ENCODE results near the gene AHDC1.
A peak's percentile ranks its signal among the peaks of the same experiment; 100 is the strongest.

AHDC1 gene

GRCh38 chr1:27634985-27635367 lies 31.0 kb upstream of the AHDC1 start, which contains the start of gene FGR:
Gene FGR, minus strand, starts transcription at chr1:27635185. Its CDS starts 11,269 bp downstream, at chr1:27623916.
- Histone ChIP-seq H3K79me1 (ENCODE audit: low read length) (no peaks in the 10 kb centered on the region), H2AK5ac (ENCODE audit: low read length) (no peak within 1 kb of the TSS), H3K4me2 (ENCODE audit: low read length) (peak within 1 kb of the TSS; percentile 49), H3K23ac (ENCODE audit: low read length) (no peak within 1 kb of the TSS), H3K27me3 (ENCODE audit: insufficient read depth, low read length, poor library complexity) (peaks cover 18% of the 10 kb centered on the region), H4K5ac (ENCODE audit: low read length) (no peak within 1 kb of the TSS), H3K4ac (ENCODE audit: low read depth, low read length) (no peak within 1 kb of the TSS), H2BK15ac (replicated peaks; ENCODE audit: low read depth) (no peak within 1 kb of the TSS), H3K27ac (ENCODE audit: low read depth, low read length) (no peak within 1 kb of the TSS), H3K79me2 (ENCODE audit: control insufficient read depth, insufficient read depth, low read length) (no peaks in the 10 kb centered on the region), H2BK5ac (ENCODE audit: low read length) (no peak within 1 kb of the TSS), H3K56ac (ENCODE audit: low read length) (peak within 1 kb of the TSS; percentile 62), H3K4me1 (ENCODE audit: control insufficient read depth, low read depth, low read length) (no peaks in the 10 kb centered on the region), H3K36me3 (ENCODE audit: control insufficient read depth, insufficient read depth, low read length) (no peaks in the 10 kb centered on the region), H4K8ac (ENCODE audit: low read depth, low read length) (no peak within 1 kb of the TSS), H2BK120ac (ENCODE audit: low read depth, low read length) (no peak within 1 kb of the TSS), H3K9ac (ENCODE audit: low read length) (peak within 1 kb of the TSS; percentile 48), H3K18ac (ENCODE audit: low read length) (peak within 1 kb of the TSS; percentile 69), H3K4me3 (ENCODE audit: low read length) (peak within 1 kb of the TSS; percentile 11)
- DNase-seq = no peak
- no CpG with 5 or more reads among the region's 28 CpGs for WGBS (ENCODE audit: extremely low coverage, insufficient coverage, low lambda C conversion rate)

GRCh38 chr1:27634177-27634984 lies 30.4 kb upstream of the AHDC1 start:
- H3K56ac ChIP-seq (ENCODE audit: low read length) = peak overlapping the region; percentile 62
- H3K36me3 ChIP-seq (ENCODE audit: control insufficient read depth, insufficient read depth, low read length) = no peaks in the 10 kb centered on the region
- H3K4me1 ChIP-seq (ENCODE audit: control insufficient read depth, low read depth, low read length) = no peaks in the 10 kb centered on the region
- DNase-seq = no peak
- H3K4me2 ChIP-seq (ENCODE audit: low read length) = peak overlapping the region; percentile 49
- H3K4ac ChIP-seq (ENCODE audit: low read depth, low read length) = no peak overlapping the region
- no peak overlapping the region for H2BK5ac ChIP-seq (ENCODE audit: low read length)
- H3K27me3 ChIP-seq (ENCODE audit: insufficient read depth, low read length, poor library complexity) = peaks cover 18% of the 10 kb centered on the region
- H3K79me2 ChIP-seq (ENCODE audit: control insufficient read depth, insufficient read depth, low read length) = no peaks in the 10 kb centered on the region
- no peak overlapping the region for H4K8ac ChIP-seq (ENCODE audit: low read depth, low read length)
- no peak overlapping the region for H4K5ac ChIP-seq (ENCODE audit: low read length)
- H3K4me3 ChIP-seq (ENCODE audit: low read length) = peak overlapping the region; percentile 11
- H3K23ac ChIP-seq (ENCODE audit: low read length) = no peak overlapping the region
- no peak overlapping the region for H2BK120ac ChIP-seq (ENCODE audit: low read depth, low read length)
- no CpG with 5 or more reads among the region's 63 CpGs for WGBS (ENCODE audit: extremely low coverage, insufficient coverage, low lambda C conversion rate)
- no peak overlapping the region for H2BK15ac ChIP-seq (replicated peaks; ENCODE audit: low read depth)
- peak overlapping the region; percentile 69 for H3K18ac ChIP-seq (ENCODE audit: low read length)
- H2AK5ac ChIP-seq (ENCODE audit: low read length) = no peak overlapping the region
- H3K79me1 ChIP-seq (ENCODE audit: low read length) = no peaks in the 10 kb centered on the region
- no peak overlapping the region for H3K27ac ChIP-seq (ENCODE audit: low read depth, low read length)
- H3K9ac ChIP-seq (ENCODE audit: low read length) = peak overlapping the region; percentile 48

GRCh38 chr1:27633640-27634176 lies 29.8 kb upstream of the AHDC1 start:
- H3K79me2 ChIP-seq (ENCODE audit: control insufficient read depth, insufficient read depth, low read length) = no peaks in the 10 kb centered on the region
- no peak overlapping the region for H2BK15ac ChIP-seq (replicated peaks; ENCODE audit: low read depth)
- H3K4me2 ChIP-seq (ENCODE audit: low read length) = peak overlapping the region; percentile 49
- H3K23ac ChIP-seq (ENCODE audit: low read length) = no peak overlapping the region
- H3K36me3 ChIP-seq (ENCODE audit: control insufficient read depth, insufficient read depth, low read length) = no peaks in the 10 kb centered on the region
- H3K9ac ChIP-seq (ENCODE audit: low read length) = peak overlapping the region; percentile 48
- peak overlapping the region; percentile 62 for H3K56ac ChIP-seq (ENCODE audit: low read length)
- H2AK5ac ChIP-seq (ENCODE audit: low read length) = no peak overlapping the region
- DNase-seq = no peak
- no peak overlapping the region for H4K5ac ChIP-seq (ENCODE audit: low read length)
- H3K4me1 ChIP-seq (ENCODE audit: control insufficient read depth, low read depth, low read length) = no peaks in the 10 kb centered on the region
- H2BK5ac ChIP-seq (ENCODE audit: low read length) = no peak overlapping the region
- peak overlapping the region; percentile 69 for H3K18ac ChIP-seq (ENCODE audit: low read length)
- H2BK120ac ChIP-seq (ENCODE audit: low read depth, low read length) = no peak overlapping the region
- no peak overlapping the region for H3K27ac ChIP-seq (ENCODE audit: low read depth, low read length)
- H3K27me3 ChIP-seq (ENCODE audit: insufficient read depth, low read length, poor library complexity) = peaks cover 18% of the 10 kb centered on the region
- H3K79me1 ChIP-seq (ENCODE audit: low read length) = no peaks in the 10 kb centered on the region
- H4K8ac ChIP-seq (ENCODE audit: low read depth, low read length) = no peak overlapping the region
- no peak overlapping the region for H3K4ac ChIP-seq (ENCODE audit: low read depth, low read length)
- H3K4me3 ChIP-seq (ENCODE audit: low read length) = no peak overlapping the region
- no CpG with 5 or more reads among the region's 17 CpGs for WGBS (ENCODE audit: extremely low coverage, insufficient coverage, low lambda C conversion rate)

- no CpG with 5 or more reads among the region's 5 CpGs for WGBS (ENCODE audit: extremely low coverage, insufficient coverage, low lambda C conversion rate)
These were observed 29.3 kb upstream of the AHDC1 start for GRCh38 chr1:27633298-27633610.

DNA sequence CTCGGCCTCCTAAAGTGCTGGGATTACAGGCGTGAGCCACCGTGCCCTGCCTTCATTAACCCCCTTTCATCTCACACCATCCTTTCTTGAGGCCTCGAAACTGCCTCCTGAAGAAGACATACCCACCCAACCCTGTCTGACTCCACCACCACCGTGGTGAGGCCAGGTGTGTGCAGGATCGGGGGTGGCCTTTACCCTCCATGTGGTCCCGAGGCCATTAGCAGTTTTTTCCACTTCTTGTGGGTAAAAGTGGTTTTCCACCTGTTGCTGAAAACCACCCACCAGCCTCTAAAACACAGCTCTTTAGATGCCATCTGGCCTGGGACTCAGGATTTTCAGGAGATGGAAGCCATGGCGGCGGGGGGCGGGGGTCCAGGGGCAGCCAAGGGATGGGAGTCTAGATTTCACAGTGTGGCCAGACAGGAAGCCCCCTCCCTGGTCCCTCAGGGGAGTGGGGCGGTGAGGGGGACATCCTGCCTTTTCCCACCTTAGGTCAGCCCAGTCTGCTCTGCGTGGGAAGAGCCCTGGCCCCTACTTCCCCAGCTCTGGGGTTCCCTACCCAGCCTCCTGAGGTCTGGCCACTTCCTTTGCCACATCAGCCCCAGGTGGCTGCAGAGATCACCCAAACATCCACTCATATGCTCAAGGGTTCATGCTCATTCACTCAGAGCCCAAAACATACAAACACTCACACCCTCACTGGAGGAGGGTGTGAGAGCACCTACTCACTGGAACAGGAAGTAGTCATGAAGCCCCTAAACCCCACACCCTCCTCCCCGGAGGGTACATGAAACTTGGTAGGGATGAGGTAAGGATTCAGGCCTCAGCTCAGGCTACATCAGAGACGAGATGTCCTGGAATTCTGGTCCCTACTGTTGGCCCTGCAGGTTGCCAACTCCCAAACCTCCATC lies 28.7 kb upstream of the AHDC1 start:
- no peak overlapping the region for H4K8ac ChIP-seq (ENCODE audit: low read depth, low read length)
- H3K4me2 ChIP-seq (ENCODE audit: low read length) = no peak overlapping the region
- no peaks in the 10 kb centered on the region for H3K79me2 ChIP-seq (ENCODE audit: control insufficient read depth, insufficient read depth, low read length)
- no peak overlapping the region for H3K4ac ChIP-seq (ENCODE audit: low read depth, low read length)
- no peak overlapping the region for H3K9ac ChIP-seq (ENCODE audit: low read length)
- no peak overlapping the region for H3K27ac ChIP-seq (ENCODE audit: low read depth, low read length)
- no peak overlapping the region for H3K4me3 ChIP-seq (ENCODE audit: low read length)
- no peak overlapping the region for H2AK5ac ChIP-seq (ENCODE audit: low read length)
- H4K5ac ChIP-seq (ENCODE audit: low read length) = no peak overlapping the region
- H3K79me1 ChIP-seq (ENCODE audit: low read length) = no peaks in the 10 kb centered on the region
- H2BK15ac ChIP-seq (replicated peaks; ENCODE audit: low read depth) = no peak overlapping the region
- H3K23ac ChIP-seq (ENCODE audit: low read length) = no peak overlapping the region
- H2BK5ac ChIP-seq (ENCODE audit: low read length) = no peak overlapping the region
- no peaks in the 10 kb centered on the region for H3K36me3 ChIP-seq (ENCODE audit: control insufficient read depth, insufficient read depth, low read length)
- H3K56ac ChIP-seq (ENCODE audit: low read length) = no peak overlapping the region
- no peak overlapping the region for H3K18ac ChIP-seq (ENCODE audit: low read length)
- DNase-seq = no peak
- no CpG with 5 or more reads among the region's 14 CpGs for WGBS (ENCODE audit: extremely low coverage, insufficient coverage, low lambda C conversion rate)
- H3K4me1 ChIP-seq (ENCODE audit: control insufficient read depth, low read depth, low read length) = no peaks in the 10 kb centered on the region
- H2BK120ac ChIP-seq (ENCODE audit: low read depth, low read length) = no peak overlapping the region
- peaks cover 18% of the 10 kb centered on the region for H3K27me3 ChIP-seq (ENCODE audit: insufficient read depth, low read length, poor library complexity)

More at GRCh38 chr1:27633298-27633610, 29.3 kb upstream of the AHDC1 start:
- H3K79me2 ChIP-seq (ENCODE audit: control insufficient read depth, insufficient read depth, low read length) = no peaks in the 10 kb centered on the region
- H3K4me1 ChIP-seq (ENCODE audit: control insufficient read depth, low read depth, low read length) = no peaks in the 10 kb centered on the region
- H2AK5ac ChIP-seq (ENCODE audit: low read length) = no peak overlapping the region
- no peak for DNase-seq
- H3K4me3 ChIP-seq (ENCODE audit: low read length) = no peak overlapping the region
- no peak overlapping the region for H4K5ac ChIP-seq (ENCODE audit: low read length)
- no peak overlapping the region for H3K18ac ChIP-seq (ENCODE audit: low read length)
- no peaks in the 10 kb centered on the region for H3K36me3 ChIP-seq (ENCODE audit: control insufficient read depth, insufficient read depth, low read length)
- no peak overlapping the region for H3K56ac ChIP-seq (ENCODE audit: low read length)
- H3K9ac ChIP-seq (ENCODE audit: low read length) = no peak overlapping the region
- H3K23ac ChIP-seq (ENCODE audit: low read length) = no peak overlapping the region
- no peak overlapping the region for H3K27ac ChIP-seq (ENCODE audit: low read depth, low read length)
- H3K4me2 ChIP-seq (ENCODE audit: low read length) = no peak overlapping the region
- H4K8ac ChIP-seq (ENCODE audit: low read depth, low read length) = no peak overlapping the region
- no peak overlapping the region for H2BK5ac ChIP-seq (ENCODE audit: low read length)
- no peak overlapping the region for H2BK15ac ChIP-seq (replicated peaks; ENCODE audit: low read depth)
- peaks cover 18% of the 10 kb centered on the region for H3K27me3 ChIP-seq (ENCODE audit: insufficient read depth, low read length, poor library complexity)
- H3K4ac ChIP-seq (ENCODE audit: low read depth, low read length) = no peak overlapping the region
- H2BK120ac ChIP-seq (ENCODE audit: low read depth, low read length) = no peak overlapping the region
- H3K79me1 ChIP-seq (ENCODE audit: low read length) = no peaks in the 10 kb centered on the region

Measured in mesendoderm (in vitro differentiated cells).